Thymus (tissue), 11 donors: ENCODE data around the gene POLR3B. TPM values are rescaled to one million over a fixed set of nuclear protein-coding genes. Genes with fewer than 3 reads are reported as not detected.

Experiments used
- DNase-seq, 9 donors: peaks; one replicate each; pipeline ENCODE4 v3.0.0-alpha.2; 2013; ENCODE audit warnings: low spot score in 9 of 9, low read depth in 6 of 9, missing footprints in 1 of 9
- H3K27ac ChIP-seq, 2 donors: one replicate each; pipeline ENCODE4 v1.5.1; 2013; ENCODE audit warnings: control low read depth in 1 of 2, low read depth in 1 of 2, low read length in 1 of 2, mild to moderate bottlenecking in 1 of 2, moderate library complexity in 1 of 2
- H3K27me3 ChIP-seq, 2 donors: one replicate each; pipeline ENCODE4 v1.5.1; 2013; ENCODE audit warnings: low read length in 1 of 2; ENCODE audit not compliant: control insufficient read depth in 2 of 2, insufficient read depth in 1 of 2
- H3K36me3 ChIP-seq, 2 donors: one replicate each; pipeline ENCODE4 v1.5.1; 2013; ENCODE audit warnings: low read length in 1 of 2, mild to moderate bottlenecking in 1 of 2, moderate library complexity in 1 of 2; ENCODE audit not compliant: control insufficient read depth in 2 of 2, insufficient read depth in 2 of 2
- H3K4me1 ChIP-seq, 2 donors: one replicate each; pipeline ENCODE4 v1.5.1; 2013; ENCODE audit warnings: low read length in 2 of 2; ENCODE audit not compliant: control insufficient read depth in 2 of 2, insufficient read depth in 2 of 2
- H3K4me3 ChIP-seq, 2 donors: one replicate each; pipeline ENCODE4 v1.5.1; 2013; ENCODE audit warnings: low read length in 2 of 2, control low read depth in 1 of 2, mild to moderate bottlenecking in 1 of 2
- H3K9me3 ChIP-seq, 2 donors: one replicate each; pipeline ENCODE4 v1.5.1; 2013; ENCODE audit warnings: low read length in 1 of 2, mild to moderate bottlenecking in 1 of 2; ENCODE audit not compliant: control insufficient read depth in 2 of 2, insufficient read depth in 1 of 2
- WGBS: extraction: QIAGEN DNeasy Blood & Tissue Kit; methylation state at CpG from one replicate; pipeline ENCODE4 v1.1.7; 2013; 5-methylcytosine and 5-hydroxymethylcytosine counted together
- polyA plus RNA-seq: library from polyadenylated mRNA; stranded (reverse); fragments of 200-250 nt; gene quantifications from one replicate; pipeline ENCODE4 v1.2.3, GENCODE V29; 2013
- total RNA-seq: library from RNA; stranded (reverse); fragments of 120-200 nt; gene quantifications from one replicate; pipeline ENCODE4 v1.2.4, GENCODE V29; 2013
- donor health status: healthy.

Gene POLR3B
- total and polyA plus RNA-seq, 2 donors = 4.5 to 7.5 TPM

DNA sequence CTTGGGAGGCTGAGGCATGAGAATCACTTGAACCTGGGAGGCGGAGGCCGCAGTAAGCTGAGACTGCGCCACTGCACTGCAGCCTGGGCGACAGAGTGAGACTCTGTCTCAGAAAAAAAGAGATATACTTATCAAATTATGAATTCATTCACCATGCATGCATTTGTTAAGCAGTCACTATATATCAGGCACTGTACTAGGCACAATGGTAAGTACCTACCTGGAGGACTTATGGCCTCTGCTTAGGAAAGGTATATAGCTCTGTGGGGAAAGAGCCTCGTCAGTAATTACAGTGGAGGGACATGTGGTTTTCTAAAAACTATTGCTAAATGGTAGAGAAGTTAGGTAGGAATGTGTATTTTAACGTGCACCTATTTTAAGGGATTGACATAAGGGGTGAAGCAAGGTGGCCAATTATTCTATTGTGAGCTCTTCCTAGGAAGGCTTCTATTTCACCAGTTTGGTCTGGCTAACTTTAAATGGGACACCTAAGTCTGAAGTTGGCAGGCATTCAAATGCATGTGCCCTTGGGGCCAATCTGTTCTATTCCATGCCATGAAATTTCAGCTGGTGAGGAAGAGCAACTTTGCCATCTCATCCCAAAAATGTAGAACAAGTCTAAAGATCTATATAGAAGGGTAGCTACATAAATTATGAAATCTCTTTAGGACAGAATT is 40.0 kb upstream of the POLR3B start:
- Histone ChIP-seq H3K9me3 (no peaks in the 10 kb centered on the region), H3K36me3 (peaks cover 44 to 48% of the 10 kb centered on the region in 2 donors), H3K27me3 (no peaks in the 10 kb centered on the region), H3K4me3 (no peak overlapping the region), H3K4me1 (no peaks in the 10 kb centered on the region), H3K27ac (no peak overlapping the region)
- no peak for DNase-seq
- 98% methylated on average over 6 of the region's 6 CpGs for WGBS

DNA sequence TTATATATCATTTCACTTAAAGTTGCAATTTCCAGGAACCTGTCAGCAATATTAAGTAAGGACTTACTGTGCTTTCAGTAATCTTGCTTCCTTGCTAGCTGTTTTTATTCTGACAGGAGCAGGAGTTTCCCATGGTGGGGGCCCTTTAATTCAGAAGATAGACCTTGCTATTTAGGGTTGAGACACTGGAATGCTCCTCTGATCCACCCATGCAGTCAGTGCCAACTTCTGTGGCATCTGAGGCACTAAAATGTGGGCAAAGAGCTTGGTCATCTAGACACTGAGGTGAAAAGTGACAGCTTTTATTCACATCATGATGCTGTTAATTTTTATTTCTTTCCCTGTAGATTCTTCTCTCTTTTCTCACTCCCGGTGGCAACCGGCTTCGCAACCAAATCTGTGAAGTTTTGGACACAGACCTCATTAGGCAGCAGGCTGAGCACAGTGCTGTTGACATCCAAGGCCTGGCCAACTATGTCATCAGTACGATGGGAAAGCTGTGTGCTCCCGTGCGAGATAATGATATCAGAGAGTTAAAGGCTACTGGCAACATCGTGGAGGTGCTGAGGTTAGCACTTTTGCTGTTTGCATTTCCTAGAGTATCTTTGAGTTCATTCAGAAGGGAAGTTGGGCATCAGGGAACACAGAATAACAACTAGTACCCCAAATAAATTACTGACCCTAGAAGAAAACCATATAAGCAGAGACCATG is 36.3 kb upstream of the POLR3B start:
- Histone ChIP-seq H3K4me3 (no peak overlapping the region), H3K27ac (no peak overlapping the region), H3K36me3 (peaks cover 61 to 66% of the 10 kb centered on the region in 2 donors), H3K9me3 (no peaks in the 10 kb centered on the region), H3K4me1 (no peaks in the 10 kb centered on the region), H3K27me3 (no peaks in the 10 kb centered on the region)
- DNase-seq = no peak
- 95% methylated on average over 7 of the region's 7 CpGs for WGBS

DNA sequence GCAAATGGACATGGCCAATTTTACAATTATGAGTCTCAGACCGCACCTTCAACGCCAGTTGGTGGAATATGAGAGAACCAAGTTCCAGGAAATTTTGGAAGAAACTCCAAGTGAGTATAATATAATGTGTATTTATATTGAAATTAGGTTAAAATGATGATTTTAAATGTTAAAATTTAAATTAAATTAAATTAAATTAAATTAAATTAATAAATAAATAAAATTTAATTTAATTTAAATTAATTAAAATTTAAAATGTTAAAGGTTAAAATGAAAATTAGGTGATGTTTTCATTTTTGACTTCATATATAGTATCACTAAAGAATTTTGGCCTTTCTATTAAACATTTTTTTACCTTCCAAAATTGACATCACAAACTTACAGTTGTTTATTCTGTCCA is 34.0 kb upstream of the POLR3B start:
- H3K4me3 ChIP-seq = no peak overlapping the region
- DNase-seq = no peak
- peaks cover 53 to 63% of the 10 kb centered on the region in 2 donors for H3K36me3 ChIP-seq
- no peaks in the 10 kb centered on the region for H3K9me3 ChIP-seq
- 98% methylated on average over 2 of the region's 2 CpGs for WGBS
- no peak overlapping the region for H3K27ac ChIP-seq
- H3K4me1 ChIP-seq = no peaks in the 10 kb centered on the region
- no peaks in the 10 kb centered on the region for H3K27me3 ChIP-seq

DNA sequence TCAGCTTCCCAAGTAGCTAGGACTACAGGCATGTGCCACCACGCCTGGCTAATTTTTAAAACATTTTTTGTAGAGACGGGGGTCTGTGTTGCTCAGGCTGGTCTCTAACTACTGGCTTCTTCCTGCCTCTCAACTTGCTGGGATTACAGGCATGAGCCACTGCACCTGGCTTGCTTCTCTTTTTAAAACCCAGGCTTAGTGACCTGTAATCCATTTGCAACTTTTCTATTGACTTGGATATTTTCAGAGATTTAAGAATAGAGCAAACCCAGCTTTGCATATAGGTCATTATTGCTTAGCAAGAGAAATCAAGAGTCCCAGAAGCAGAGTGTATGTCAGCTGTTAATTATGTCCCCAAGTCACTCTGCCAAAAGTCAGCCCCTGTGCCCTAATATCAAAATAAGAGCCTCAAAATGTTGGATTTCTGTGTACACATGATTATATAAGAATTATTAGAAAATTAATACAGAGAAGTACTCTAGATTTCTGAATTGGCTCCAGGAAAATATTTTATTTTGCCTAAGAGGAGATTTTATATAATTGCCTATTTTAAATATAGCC is 30.2 kb upstream of the POLR3B start:
- 94% methylated on average over 2 of the region's 2 CpGs for WGBS
- H3K4me3 ChIP-seq = no peak overlapping the region
- H3K36me3 ChIP-seq = peaks cover 33 to 45% of the 10 kb centered on the region in 2 donors
- H3K9me3 ChIP-seq = no peaks in the 10 kb centered on the region
- no peaks in the 10 kb centered on the region for H3K4me1 ChIP-seq
- no peak overlapping the region for H3K27ac ChIP-seq
- no peak for DNase-seq
- no peaks in the 10 kb centered on the region for H3K27me3 ChIP-seq

DNA sequence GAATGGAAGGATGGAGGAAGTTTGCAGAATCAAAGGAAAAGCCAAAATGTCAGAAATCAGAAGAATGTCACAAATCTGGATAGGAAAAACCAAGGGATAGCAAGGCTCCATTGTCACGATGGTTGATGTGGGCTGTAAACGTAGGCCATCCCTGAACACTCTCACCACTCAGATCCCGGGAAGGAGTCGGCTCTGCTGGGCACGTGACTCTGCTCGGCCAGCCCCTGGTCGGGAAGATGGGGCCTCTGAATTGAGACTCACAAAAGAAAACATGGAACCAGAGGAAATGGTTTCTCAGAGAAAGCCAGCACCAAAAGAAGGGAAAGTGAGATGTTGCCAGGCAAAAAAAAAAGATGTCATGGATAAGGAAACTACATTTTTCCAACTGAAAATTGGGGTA is 28.8 kb upstream of the POLR3B start:
- H3K4me3 ChIP-seq = no peak overlapping the region
- no peak for DNase-seq
- peaks cover 26 to 39% of the 10 kb centered on the region in 2 donors for H3K36me3 ChIP-seq
- no peaks in the 10 kb centered on the region for H3K27me3 ChIP-seq
- no peaks in the 10 kb centered on the region for H3K4me1 ChIP-seq
- WGBS = 96% methylated on average over 7 of the region's 7 CpGs
- H3K27ac ChIP-seq = no peak overlapping the region
- no peaks in the 10 kb centered on the region for H3K9me3 ChIP-seq

DNA sequence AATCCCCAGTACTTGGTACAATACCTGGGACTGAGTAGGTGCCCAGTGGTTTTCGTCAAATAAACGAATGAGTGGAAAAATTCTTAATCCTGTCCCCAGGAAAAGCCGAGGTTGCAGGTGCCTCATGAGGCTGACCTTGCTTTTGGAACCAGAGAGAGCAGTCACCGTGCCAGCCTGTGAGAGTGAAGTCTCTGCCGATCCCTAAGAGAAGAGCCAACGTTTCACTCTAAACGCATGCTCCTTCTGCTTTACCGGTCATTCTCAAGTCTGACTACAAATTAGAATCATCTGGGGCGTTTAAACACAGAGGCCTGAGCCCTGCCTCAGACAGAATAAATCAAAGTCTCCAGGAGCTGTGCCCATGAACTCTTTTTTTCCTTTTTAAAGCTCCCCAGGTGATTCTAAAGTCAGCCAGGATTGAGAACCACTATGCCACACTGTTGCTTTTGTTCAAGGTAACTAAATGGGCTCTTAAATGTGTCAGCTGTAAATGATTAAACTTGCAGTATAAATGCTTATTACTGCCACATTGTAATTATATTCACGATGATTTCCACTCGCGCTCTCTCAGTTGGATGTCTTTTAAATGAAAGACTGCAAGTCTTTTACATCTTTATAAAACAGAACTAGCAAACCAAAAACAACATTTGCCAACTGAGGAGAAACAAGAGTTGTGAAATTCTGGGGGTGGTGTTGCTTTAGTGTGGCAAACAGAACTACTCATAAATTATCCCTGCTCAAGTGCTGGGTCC is 28.1 kb upstream of the POLR3B start:
- no peaks in the 10 kb centered on the region for H3K4me1 ChIP-seq
- no peak for DNase-seq
- peaks cover 19 to 32% of the 10 kb centered on the region in 2 donors for H3K36me3 ChIP-seq
- WGBS = 97% methylated on average over 12 of the region's 12 CpGs
- no peak overlapping the region for H3K27ac ChIP-seq
- no peaks in the 10 kb centered on the region for H3K9me3 ChIP-seq
- H3K27me3 ChIP-seq = no peaks in the 10 kb centered on the region
- no peak overlapping the region for H3K4me3 ChIP-seq

GRCh38 chr12:106331599-106331998 is 25.9 kb upstream of the POLR3B start:
- Histone ChIP-seq H3K27me3 (no peaks in the 10 kb centered on the region), H3K4me1 (no peaks in the 10 kb centered on the region), H3K9me3 (no peaks in the 10 kb centered on the region), H3K27ac (no peak overlapping the region), H3K36me3 (peaks cover 9 to 16% of the 10 kb centered on the region in 2 donors), H3K4me3 (no peak overlapping the region)
- no peak for DNase-seq
- 98% methylated on average over 2 of the region's 2 CpGs for WGBS

GRCh38 chr12:106332536-106332935 is 25.0 kb upstream of the POLR3B start:
- Histone ChIP-seq H3K27me3 (no peaks in the 10 kb centered on the region), H3K4me1 (no peaks in the 10 kb centered on the region), H3K9me3 (no peaks in the 10 kb centered on the region), H3K36me3 (peaks cover 10 to 11% of the 10 kb centered on the region in 2 donors), H3K4me3 (no peak overlapping the region), H3K27ac (no peak overlapping the region)
- no peak for DNase-seq

- H3K27ac ChIP-seq = no peak overlapping the region
- peaks cover 10 to 11% of the 10 kb centered on the region in 2 donors for H3K36me3 ChIP-seq
- H3K9me3 ChIP-seq = no peaks in the 10 kb centered on the region
- no peaks in the 10 kb centered on the region for H3K27me3 ChIP-seq
- WGBS = 96% methylated on average over 2 of the region's 2 CpGs
- no peak for DNase-seq
- H3K4me3 ChIP-seq = no peak overlapping the region
- no peaks in the 10 kb centered on the region for H3K4me1 ChIP-seq
Measured at GRCh38 chr12:106333010-106333409, 24.5 kb upstream of the POLR3B start.
